HCT116 (cell line): ENCODE data around the gene TMEM52. TPM values are rescaled to one million over a fixed set of nuclear protein-coding genes. Genes with fewer than 3 reads are reported as not detected.

Experiments
- ATAC-seq: fragments of 200-7000 bp; cut with Tn5 transposase; 2 replicates; pipeline ENCODE4 v1.9.1; 2020; ENCODE audit warnings: mild to moderate bottlenecking, moderate library complexity
- BruUV-seq: library from RNA; stranded (reverse); fragments of 400-500 nt; replicated peaks from 2 replicates; lab custom pipeline; 2021; lab: Mats Ljungman, UMichigan
- CTCF ChIA-PET: fragments of 300-600 bp; sonication (Branson Sonifier 250); formaldehyde crosslinking; loops from one replicate; lab custom pipeline; 2021; ENCODE audit warnings: antibody characterized with exemption; lab: Charles Lee
- POLR2A ChIA-PET: fragments of 300-600, 350-600 bp; sonication (Branson Sonifier 250); formaldehyde crosslinking; loops from one replicate; lab custom pipeline; 2021; ENCODE audit warnings: antibody characterized with exemption; lab: Charles Lee
- RAD21 ChIA-PET, 2 experiments: fragments of 300-600 bp; sonication (Branson Sonifier 250); formaldehyde crosslinking; loops; one replicate each; lab custom pipeline; 2023; ENCODE audit warnings: low total read pairs in 2 of 2; ENCODE audit not compliant: uncharacterized antibody in 2 of 2, unreplicated experiment in 2 of 2, low non-redundant PET in 1 of 2; lab: Charles Lee
- DNase-seq: peaks from one replicate; pipeline ENCODE4 v3.0.0-alpha.2; 2010; ENCODE audit warnings: low read depth, low spot score
- H2AFZ ChIP-seq: fragments of 200-600 bp; shearing (Covaris generic), sonication (generic); 2 replicates; pipeline ENCODE4 v1.6.1; 2017; ENCODE audit warnings: low read depth, mixed run types, mixed read lengths, antibody characterized with exemption, low read length; ENCODE audit not compliant: poor library complexity, severe bottlenecking
- H3K27ac ChIP-seq: 2 replicates; pipeline ENCODE4 v1.5.1; 2012; ENCODE audit warnings: low read depth, low read length
- H3K27me3 ChIP-seq: fragments of 200-600 bp; sonication (generic); 2 replicates; pipeline ENCODE4 v1.6.1; 2016; ENCODE audit warnings: mixed run types, low read length, mixed read lengths; ENCODE audit not compliant: insufficient read depth
- H3K36me3 ChIP-seq, 2 experiments: fragments of 200-500 bp in 1 of 2; fragments of 200-600 bp in 1 of 2; sonication (Bioruptor generic) in 1 of 2; sonication (generic) in 1 of 2; 2 replicates each; pipeline versions ENCODE4 v1.5.1 to v1.6.1; 2014 to 2016; ENCODE audit warnings: low read length in 2 of 2, inconsistent platforms in 1 of 2, mixed read lengths in 1 of 2, mixed run types in 1 of 2; ENCODE audit not compliant: insufficient read depth in 2 of 2, control insufficient read depth in 1 of 2
- H3K4me1 ChIP-seq, 2 experiments: fragments of 200-600 bp in 1 of 2; sonication (generic) in 1 of 2; 2 replicates each; pipeline versions ENCODE4 v1.5.1 to v1.6.1; 2012 to 2017; ENCODE audit warnings: low read length in 2 of 2, inconsistent platforms in 1 of 2, mild to moderate bottlenecking in 1 of 2, mixed read lengths in 1 of 2, mixed run types in 1 of 2, moderate library complexity in 1 of 2; ENCODE audit not compliant: insufficient read depth in 2 of 2, control insufficient read depth in 1 of 2
- H3K4me2 ChIP-seq: fragments of 200-600 bp; sonication (generic); 2 replicates; pipeline ENCODE4 v1.6.1; 2017; ENCODE audit warnings: mixed run types, low read length, mixed read lengths
- H3K4me3 ChIP-seq, 2 experiments: fragments of 200-600 bp in 1 of 2; sonication (generic) in 1 of 2; replicated peaks in 1 of 2; 2 replicates each; pipeline ENCODE4 v1.5.1; 2011 to 2016; ENCODE audit warnings: low read length in 2 of 2, control low read depth in 1 of 2, low read depth in 1 of 2, mild to moderate bottlenecking in 1 of 2, mixed read lengths in 1 of 2, mixed run types in 1 of 2
- H3K79me2 ChIP-seq: fragments of 200-600 bp; sonication (generic); 2 replicates; pipeline ENCODE4 v1.6.1; 2017; ENCODE audit warnings: mild to moderate bottlenecking, mixed run types, low read length, moderate library complexity, mixed read lengths; ENCODE audit not compliant: insufficient read depth
- H3K9ac ChIP-seq: fragments of 200-600 bp; sonication (generic); 2 replicates; pipeline ENCODE4 v1.6.1; 2016; ENCODE audit warnings: low read length, mixed read lengths
- H3K9me2 ChIP-seq: fragments of 200-600 bp; sonication (generic), shearing (Covaris generic); 2 replicates; pipeline ENCODE4 v1.6.1; 2017; ENCODE audit warnings: mixed run types, mild to moderate bottlenecking, moderate library complexity; ENCODE audit not compliant: insufficient read depth
- H3K9me3 ChIP-seq, 2 experiments: fragments of 200-500 bp in 1 of 2; fragments of 200-600 bp in 1 of 2; sonication (Bioruptor generic) in 1 of 2; sonication (generic) in 1 of 2; 2 replicates each; pipeline ENCODE4 v1.6.1; 2014 to 2017; ENCODE audit warnings: low read length in 2 of 2, mixed read lengths in 2 of 2, inconsistent platforms in 1 of 2, low read depth in 1 of 2, mild to moderate bottlenecking in 1 of 2, mixed run types in 1 of 2, moderate library complexity in 1 of 2; ENCODE audit not compliant: control insufficient read depth in 1 of 2, insufficient read depth in 1 of 2
- H4K20me1 ChIP-seq: fragments of 200-600 bp; sonication (generic), shearing (Covaris generic); 2 replicates; pipeline ENCODE4 v1.6.1; 2017; ENCODE audit warnings: mixed run types, mild to moderate bottlenecking, moderate library complexity; ENCODE audit not compliant: insufficient read depth
- CEBPB ChIP-seq: IDR thresholded peaks from 2 replicates; pipeline ENCODE4 v1.6.1; 2012; ENCODE audit warnings: low read depth
- EGR1 ChIP-seq: IDR thresholded peaks from 2 replicates; pipeline ENCODE4 v1.6.1; 2012; ENCODE audit warnings: low read depth
- ELF1 ChIP-seq: IDR thresholded peaks from 2 replicates; pipeline ENCODE4 v1.6.1; 2012; ENCODE audit warnings: low read depth, borderline replicate concordance
- EZH2 ChIP-seq: fragments of 200-600 bp; sonication (generic); IDR thresholded peaks from 2 replicates; pipeline ENCODE4 v1.6.1; 2017; ENCODE audit warnings: antibody characterized with exemption, mixed run types
- FOSL1 ChIP-seq: IDR thresholded peaks from 2 replicates; pipeline ENCODE4 v1.6.1; 2012; ENCODE audit warnings: low read depth
- JUND ChIP-seq: IDR thresholded peaks from 2 replicates; pipeline ENCODE4 v1.6.1; 2012
- POLR2A ChIP-seq: IDR thresholded peaks from 2 replicates; pipeline ENCODE4 v1.7.0; 2011; ENCODE audit warnings: borderline replicate concordance; ENCODE audit not compliant: insufficient read depth, insufficient read length; ENCODE audit errors: extremely low read depth
- POLR2AphosphoS5 ChIP-seq: IDR thresholded peaks from 2 replicates; pipeline ENCODE4 v1.6.1; 2011; ENCODE audit warnings: mild to moderate bottlenecking, low read depth, low read length, moderate library complexity
- RAD21 ChIP-seq: IDR thresholded peaks from 2 replicates; pipeline ENCODE4 v1.6.1; 2012; ENCODE audit warnings: low read depth, mild to moderate bottlenecking
- SIN3A ChIP-seq: IDR thresholded peaks from 2 replicates; pipeline ENCODE4 v1.6.1; 2012; ENCODE audit warnings: low read depth
- SRF ChIP-seq: IDR thresholded peaks from 2 replicates; pipeline ENCODE4 v1.6.1; 2012; ENCODE audit warnings: low read depth
- TCF7L2 ChIP-seq: IDR thresholded peaks from 2 replicates; pipeline ENCODE4 v1.7.0; 2011; ENCODE audit warnings: borderline replicate concordance, inconsistent platforms; ENCODE audit not compliant: insufficient read depth, insufficient read length; ENCODE audit errors: extremely low read depth
- intact Hi-C: fragments of 100-400 bp; cut with micrococcal nuclease; formaldehyde crosslinking; loops from 2 replicates; pipeline ENCODE4 v1.10.0; 2022
- total RNA-seq: library from RNA; stranded (reverse); gene quantifications from one replicate; pipeline ENCODE4 v1.2.1, GENCODE V29; 2021; ENCODE audit not compliant: unreplicated experiment
- TF ChIP-seq, protein P1 (sequence below): IDR thresholded peaks from 2 replicates; pipeline ENCODE4 v1.6.1; 2011; ENCODE audit warnings: mild to moderate bottlenecking, low read length, moderate library complexity; ENCODE audit not compliant: insufficient replicate concordance; ENCODE audit errors: extremely low read depth
- TF ChIP-seq, protein P2 (sequence below): IDR thresholded peaks from 2 replicates; pipeline ENCODE4 v1.6.1; 2012
- TF ChIP-seq, protein P3 (sequence below): IDR thresholded peaks from 2 replicates; pipeline ENCODE4 v1.6.1; 2012; ENCODE audit warnings: low read depth

Gene TMEM52
- total RNA-seq, 1 experiment from 2014 or later, result 27.5 TPM

GRCh38 chr1:1945782-1946393 is 26.8 kb upstream of the TMEM52 start:
- no peak for ATAC-seq
- no peak overlapping the region for H3K4me3 ChIP-seq
- H3K4me1 ChIP-seq, result peaks cover 0 to 10% of the 10 kb centered on the region in 2 experiments; a peak in 1 of 4 replicates
- H3K9me2 ChIP-seq, result no peaks in the 10 kb centered on the region
- no peaks in the 10 kb centered on the region for H3K27me3 ChIP-seq
- H3K36me3 ChIP-seq, result no peaks in the 10 kb centered on the region
- no TSS peak for BruUV-seq
- no peak overlapping the region for H3K4me2 ChIP-seq
- RAD21 ChIA-PET, result no interaction called here
- no peak overlapping the region for H2AFZ ChIP-seq
- no peaks in the 10 kb centered on the region for H3K79me2 ChIP-seq
- POLR2A ChIA-PET, result no interaction called here
- H3K9me3 ChIP-seq, result no peaks in the 10 kb centered on the region
- H3K27ac ChIP-seq, result no peak overlapping the region
- no peak overlapping the region for H3K9ac ChIP-seq
- intact Hi-C loops, result no loop called here
- CTCF ChIA-PET, result interaction anchor here (2.8 kb wide), 1 partner anchor 100 kb away, joined by 52 read pairs; no protein-coding TSS in a partner anchor
- H4K20me1 ChIP-seq, result no peaks in the 10 kb centered on the region
- TF ChIP-seq, protein P1, sequence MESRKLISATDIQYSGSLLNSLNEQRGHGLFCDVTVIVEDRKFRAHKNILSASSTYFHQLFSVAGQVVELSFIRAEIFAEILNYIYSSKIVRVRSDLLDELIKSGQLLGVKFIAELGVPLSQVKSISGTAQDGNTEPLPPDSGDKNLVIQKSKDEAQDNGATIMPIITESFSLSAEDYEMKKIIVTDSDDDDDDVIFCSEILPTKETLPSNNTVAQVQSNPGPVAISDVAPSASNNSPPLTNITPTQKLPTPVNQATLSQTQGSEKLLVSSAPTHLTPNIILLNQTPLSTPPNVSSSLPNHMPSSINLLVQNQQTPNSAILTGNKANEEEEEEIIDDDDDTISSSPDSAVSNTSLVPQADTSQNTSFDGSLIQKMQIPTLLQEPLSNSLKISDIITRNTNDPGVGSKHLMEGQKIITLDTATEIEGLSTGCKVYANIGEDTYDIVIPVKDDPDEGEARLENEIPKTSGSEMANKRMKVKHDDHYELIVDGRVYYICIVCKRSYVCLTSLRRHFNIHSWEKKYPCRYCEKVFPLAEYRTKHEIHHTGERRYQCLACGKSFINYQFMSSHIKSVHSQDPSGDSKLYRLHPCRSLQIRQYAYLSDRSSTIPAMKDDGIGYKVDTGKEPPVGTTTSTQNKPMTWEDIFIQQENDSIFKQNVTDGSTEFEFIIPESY, result no peak
- TF ChIP-seq TCF7L2 (no peak), FOSL1 (no peak), CEBPB (no peak), POLR2AphosphoS5 (no peak), EGR1 (no peak), EZH2 (no peak), POLR2A (no peak), RAD21 (no peak), ELF1 (no peak), SRF (no peak), SIN3A (no peak), JUND (no peak)
- TF ChIP-seq, protein P2, sequence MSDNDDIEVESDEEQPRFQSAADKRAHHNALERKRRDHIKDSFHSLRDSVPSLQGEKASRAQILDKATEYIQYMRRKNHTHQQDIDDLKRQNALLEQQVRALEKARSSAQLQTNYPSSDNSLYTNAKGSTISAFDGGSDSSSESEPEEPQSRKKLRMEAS, result no peak
- TF ChIP-seq, protein P3, sequence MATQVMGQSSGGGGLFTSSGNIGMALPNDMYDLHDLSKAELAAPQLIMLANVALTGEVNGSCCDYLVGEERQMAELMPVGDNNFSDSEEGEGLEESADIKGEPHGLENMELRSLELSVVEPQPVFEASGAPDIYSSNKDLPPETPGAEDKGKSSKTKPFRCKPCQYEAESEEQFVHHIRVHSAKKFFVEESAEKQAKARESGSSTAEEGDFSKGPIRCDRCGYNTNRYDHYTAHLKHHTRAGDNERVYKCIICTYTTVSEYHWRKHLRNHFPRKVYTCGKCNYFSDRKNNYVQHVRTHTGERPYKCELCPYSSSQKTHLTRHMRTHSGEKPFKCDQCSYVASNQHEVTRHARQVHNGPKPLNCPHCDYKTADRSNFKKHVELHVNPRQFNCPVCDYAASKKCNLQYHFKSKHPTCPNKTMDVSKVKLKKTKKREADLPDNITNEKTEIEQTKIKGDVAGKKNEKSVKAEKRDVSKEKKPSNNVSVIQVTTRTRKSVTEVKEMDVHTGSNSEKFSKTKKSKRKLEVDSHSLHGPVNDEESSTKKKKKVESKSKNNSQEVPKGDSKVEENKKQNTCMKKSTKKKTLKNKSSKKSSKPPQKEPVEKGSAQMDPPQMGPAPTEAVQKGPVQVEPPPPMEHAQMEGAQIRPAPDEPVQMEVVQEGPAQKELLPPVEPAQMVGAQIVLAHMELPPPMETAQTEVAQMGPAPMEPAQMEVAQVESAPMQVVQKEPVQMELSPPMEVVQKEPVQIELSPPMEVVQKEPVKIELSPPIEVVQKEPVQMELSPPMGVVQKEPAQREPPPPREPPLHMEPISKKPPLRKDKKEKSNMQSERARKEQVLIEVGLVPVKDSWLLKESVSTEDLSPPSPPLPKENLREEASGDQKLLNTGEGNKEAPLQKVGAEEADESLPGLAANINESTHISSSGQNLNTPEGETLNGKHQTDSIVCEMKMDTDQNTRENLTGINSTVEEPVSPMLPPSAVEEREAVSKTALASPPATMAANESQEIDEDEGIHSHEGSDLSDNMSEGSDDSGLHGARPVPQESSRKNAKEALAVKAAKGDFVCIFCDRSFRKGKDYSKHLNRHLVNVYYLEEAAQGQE, result no peak
- TF ChIP-seq, all 23 proteins: peak for 0
- no peak for DNase-seq
